GOT3 (cell line): ENCODE measurements around the gene C17orf50.
A peak's percentile ranks its signal among the peaks of the same experiment; 100 is the strongest.

ENCODE experiments used
- DNase-seq: peaks from one replicate; lab custom pipeline; 2025; ENCODE audit warnings: mixed read lengths; lab: John Stamatoyannopoulos, UW

The C17orf50 gene

DNA sequence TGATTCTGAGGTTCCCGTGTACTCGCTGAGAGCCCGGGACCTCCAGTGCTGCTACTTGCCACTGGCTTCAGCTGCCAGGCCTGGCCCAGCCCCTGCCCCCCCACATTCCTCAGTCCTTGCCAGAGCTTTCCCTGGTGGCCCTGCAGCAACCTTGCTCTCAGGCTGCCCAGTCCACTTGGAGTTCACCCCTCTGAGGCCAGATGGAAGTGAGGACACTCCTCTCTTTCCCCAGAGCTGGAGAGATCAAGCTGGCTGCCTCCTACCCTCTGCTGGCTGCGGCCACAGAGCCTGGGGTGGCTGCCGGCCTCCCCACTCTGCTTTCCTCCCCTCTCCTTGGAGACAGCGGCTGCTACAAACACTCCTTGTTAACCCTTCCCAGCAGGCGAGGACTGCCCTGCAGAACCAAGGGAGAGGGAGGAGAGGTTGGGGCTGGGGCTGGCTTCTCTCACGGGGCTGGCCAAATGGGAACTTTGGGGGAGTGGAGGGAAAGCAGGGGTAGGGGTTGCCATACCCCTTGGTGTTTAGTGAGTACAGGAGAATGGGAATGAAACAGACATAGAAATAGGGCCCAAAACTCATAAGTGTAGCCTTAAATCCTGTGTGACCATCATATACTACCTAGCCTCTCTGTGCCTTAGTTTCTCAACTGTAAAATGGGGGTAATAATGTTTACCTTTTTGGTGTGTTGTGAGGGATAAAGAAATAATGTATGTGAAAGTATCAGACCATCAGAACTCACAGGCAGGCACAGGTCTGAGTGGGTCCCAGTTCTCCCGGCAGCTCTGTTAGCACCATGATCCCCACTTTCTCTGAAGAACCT, 7.5 kb upstream of the C17orf50 start, which contains the start of gene GAS2L2:
GAS2L2 (minus strand) TSS at position 295 of the 820 bp plus-strand sequence. CDS start 389 bp downstream, outside the sequence.
- DNase-seq, result no peak

DNA sequence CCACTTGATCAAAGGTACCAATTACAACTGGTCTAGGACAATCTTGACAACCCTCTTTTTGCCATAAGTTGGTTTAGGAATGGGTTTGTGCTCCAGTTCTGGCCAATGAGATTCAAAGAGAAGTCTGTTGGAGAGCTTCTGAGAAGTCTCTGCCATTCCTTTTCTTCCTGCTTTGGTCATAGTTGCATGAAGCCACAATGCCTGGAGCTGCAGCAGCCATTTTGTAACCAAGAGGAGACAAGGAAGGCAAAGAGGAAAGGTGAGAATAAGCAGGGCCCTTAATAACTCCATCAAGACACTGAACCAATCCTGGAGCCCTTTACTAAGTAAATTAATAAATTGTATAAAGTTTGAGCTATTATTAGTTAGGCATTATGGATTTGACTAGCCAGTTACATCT, 3.4 kb upstream of the C17orf50 start:
- DNase-seq, result no peak

DNA sequence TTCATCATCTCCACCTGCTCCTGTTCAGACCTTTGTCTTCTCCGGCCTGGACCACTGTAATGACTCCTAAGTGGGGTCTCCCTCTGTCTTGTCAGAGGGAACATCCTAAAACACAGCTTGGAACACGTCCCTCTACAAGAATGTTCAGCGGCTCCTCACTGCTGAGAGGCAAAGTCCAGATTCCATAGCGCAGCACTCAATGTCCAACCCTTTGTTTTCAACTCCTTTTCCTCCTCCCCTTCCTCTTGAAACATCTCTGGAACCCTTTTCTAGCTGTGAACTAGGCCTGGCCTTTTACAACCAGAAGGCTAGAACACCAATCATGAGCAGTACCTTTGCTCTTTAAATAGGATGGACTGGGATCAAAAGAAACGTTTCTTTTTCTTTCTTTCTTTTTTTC, 914 bp downstream of the C17orf50 start:
- DNase-seq, result no peak

- no peak for DNase-seq
Observed at GRCh38 chr17:35763767-35764122, 3.1 kb downstream of the C17orf50 start.

GRCh38 chr17:35764123-35764991, 3.7 kb downstream of the C17orf50 start:
- DNase-seq, result peak; percentile 70

GRCh38 chr17:35765086-35765710, 4.5 kb downstream of the C17orf50 start:
- DNase-seq, result no peak

GRCh38 chr17:35765756-35766488, 5.2 kb downstream of the C17orf50 start:
- DNase-seq, result no peak

DNA sequence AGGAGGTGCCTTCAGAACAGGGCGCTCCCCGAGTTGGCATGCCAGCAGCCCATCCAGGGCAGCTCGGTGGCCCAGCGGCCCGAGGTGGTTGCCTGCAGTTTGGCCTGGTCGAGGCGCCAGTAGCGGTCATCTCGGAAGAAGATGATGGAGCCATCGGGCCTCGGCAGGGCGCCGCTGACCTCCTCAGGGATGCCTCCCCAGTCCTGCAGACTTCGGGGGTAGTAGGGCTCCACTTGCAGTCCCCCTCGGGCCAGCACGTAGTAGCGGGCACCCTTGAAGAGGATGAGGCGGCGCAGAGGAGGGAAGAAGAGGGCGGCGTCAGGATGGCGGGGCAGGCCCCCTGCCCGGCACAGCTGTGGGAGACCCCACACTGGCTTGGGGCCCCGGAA, 5.8 kb downstream of the C17orf50 start:
- no peak for DNase-seq

- DNase-seq, result no peak
Observed at GRCh38 chr17:35766903-35767510, 6.3 kb downstream of the C17orf50 start.

GRCh38 chr17:35768797-35769196, 8.1 kb downstream of the C17orf50 start:
- DNase-seq, result no peak

DNA sequence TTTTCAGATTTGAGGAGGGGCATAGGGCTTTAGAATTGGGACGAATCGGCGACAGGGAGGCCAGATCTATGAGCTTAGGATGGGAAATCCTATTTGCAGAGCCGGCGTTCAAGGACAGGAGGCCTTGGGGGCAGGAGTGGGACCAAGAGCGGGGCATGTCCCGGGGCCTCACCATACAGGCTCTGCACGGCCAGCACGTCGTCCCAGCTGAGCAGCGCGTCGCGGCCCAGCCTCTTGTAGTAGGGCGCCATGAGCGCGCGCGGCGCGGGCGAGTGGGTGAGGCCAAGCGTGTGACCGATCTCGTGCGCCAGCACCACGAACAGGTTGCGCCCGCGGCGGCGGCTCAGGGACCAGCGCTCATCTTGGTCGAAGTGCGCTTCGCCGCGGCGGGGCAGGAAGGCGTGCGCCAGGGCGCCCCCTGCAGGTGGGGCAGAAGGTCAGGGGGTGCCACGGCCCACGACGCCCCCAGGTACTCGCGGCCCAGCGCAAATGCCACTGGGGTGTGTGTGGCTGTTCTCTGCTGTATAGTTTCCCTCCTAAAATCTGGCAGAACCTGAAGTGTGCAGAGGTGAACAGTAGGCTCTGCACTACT, 9.3 kb downstream of the C17orf50 start:
- no peak for DNase-seq

- no peak for DNase-seq
Observed at GRCh38 chr17:35773129-35773528, 12.4 kb downstream of the C17orf50 start.

DNA sequence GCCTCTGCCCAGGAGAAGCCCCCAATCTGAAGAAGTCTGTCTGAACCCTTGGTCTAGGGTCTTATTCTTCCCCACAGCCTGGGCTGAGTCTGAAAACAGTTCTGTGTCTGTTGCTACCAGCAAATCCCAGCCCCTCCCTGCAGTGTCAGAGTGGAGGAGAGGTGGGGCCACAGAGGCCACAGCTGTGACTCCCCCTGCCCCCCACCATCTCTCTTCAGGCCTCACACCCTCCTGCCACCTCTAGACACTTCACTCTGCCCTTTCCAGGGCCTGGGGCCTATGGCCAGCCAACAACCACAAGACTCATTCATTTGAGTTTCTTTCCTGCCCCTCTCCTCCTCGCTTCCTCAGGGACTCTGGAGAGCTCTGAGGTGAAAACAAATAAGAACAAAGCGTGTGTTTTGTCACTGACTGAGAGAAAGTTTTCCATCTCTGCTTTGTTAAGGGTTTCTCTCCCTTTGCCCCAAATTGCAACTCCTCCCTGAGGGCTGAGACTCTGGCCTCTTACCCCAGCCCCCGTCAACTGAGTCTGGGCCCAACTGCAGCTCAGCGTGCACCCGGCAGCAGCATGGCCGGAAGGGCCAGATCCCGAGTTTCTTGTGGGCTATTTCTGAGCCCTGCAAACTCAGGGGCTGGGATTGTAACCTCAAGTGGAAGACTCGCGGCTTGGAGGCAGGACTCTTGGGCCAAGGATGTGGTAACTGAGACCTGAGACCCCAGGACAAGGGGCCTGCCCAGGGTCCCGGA, 13.2 kb downstream of the C17orf50 start:
- DNase-seq, result no peak

GRCh38 chr17:35774499-35774898, 13.8 kb downstream of the C17orf50 start:
- DNase-seq, result no peak

- no peak for DNase-seq
Observed at GRCh38 chr17:35775039-35775438, 14.4 kb downstream of the C17orf50 start.

DNA sequence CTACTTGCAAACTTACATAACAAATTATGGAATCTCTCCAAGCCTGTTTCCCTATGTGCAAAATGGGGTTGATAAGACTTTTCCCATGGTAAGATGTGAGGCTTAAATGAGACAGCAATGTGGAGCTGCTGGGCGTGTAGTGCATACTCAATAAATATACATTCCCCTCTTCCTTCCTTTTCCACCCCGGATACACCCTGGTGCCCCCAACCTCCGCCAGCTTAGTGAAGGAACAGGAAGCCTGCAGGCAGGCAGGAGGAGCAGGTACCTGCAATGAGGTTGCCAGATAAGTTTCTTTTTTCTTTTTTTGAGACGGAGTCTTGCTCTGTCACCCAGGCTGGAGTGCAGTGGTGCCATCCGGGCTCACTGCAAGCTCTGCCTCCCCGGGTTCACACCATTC, 14.9 kb downstream of the C17orf50 start:
- DNase-seq, result no peak

- DNase-seq, result no peak
Observed at GRCh38 chr17:35778641-35779196, 18.0 kb downstream of the C17orf50 start.

DNA sequence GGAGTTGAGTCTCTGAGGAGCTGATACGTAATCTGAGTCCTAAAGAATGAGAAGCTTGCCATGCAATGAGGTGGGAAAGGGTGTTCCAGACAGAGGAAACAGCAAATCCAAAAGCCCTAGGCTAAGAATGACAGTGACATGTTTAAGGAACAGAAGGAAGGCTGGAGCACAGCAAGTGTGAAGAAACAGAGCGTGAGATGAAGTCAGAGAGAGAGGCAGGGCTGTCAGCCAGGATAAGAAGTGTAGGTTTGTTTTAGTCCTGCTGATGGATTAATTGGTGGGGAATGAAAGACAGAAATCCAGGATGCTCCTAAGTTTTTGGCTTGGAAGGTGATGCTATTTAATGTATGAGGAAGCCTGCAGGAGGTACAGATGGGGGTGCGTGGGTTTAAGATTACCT, 20.3 kb downstream of the C17orf50 start:
- no peak for DNase-seq

DNA sequence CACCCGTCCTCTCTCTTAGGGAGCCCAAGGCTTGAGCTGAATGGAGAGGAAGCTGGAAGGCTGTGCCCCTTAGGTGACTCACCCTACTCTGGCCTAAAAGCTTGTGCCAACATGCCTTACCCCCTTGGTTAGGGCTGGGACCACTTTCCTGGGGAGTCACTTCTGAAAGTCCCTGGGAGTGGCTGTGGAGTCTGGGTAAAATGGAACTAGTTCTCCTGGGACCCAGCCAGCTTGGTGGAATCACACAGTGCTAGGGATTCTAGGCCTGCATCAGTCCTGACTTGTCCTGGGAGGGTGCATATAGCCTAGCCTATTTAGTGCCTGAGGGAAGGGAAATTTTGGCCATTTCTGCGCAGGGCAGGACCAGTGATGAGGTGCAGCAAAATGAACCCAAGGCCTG, 24.2 kb downstream of the C17orf50 start:
- DNase-seq, result no peak

- no peak for DNase-seq
Observed at GRCh38 chr17:35786941-35787432, 26.3 kb downstream of the C17orf50 start.
